ELF-1 (cell line): ENCODE data around the gene IFI27L1.
A peak's percentile ranks its signal among the peaks of the same experiment; 100 is the strongest.
"Not testable (repeated sequence)": the region's sequence is repeated elsewhere in the genome, so short reads cannot be mapped to it uniquely, and the experiment has no call there.

Source experiments
- DNase-seq: peaks from one replicate; pipeline ENCODE4 v3.0.0-alpha.2; 2016; ENCODE audit warnings: low read depth, low spot score

IFI27L1 gene

DNA sequence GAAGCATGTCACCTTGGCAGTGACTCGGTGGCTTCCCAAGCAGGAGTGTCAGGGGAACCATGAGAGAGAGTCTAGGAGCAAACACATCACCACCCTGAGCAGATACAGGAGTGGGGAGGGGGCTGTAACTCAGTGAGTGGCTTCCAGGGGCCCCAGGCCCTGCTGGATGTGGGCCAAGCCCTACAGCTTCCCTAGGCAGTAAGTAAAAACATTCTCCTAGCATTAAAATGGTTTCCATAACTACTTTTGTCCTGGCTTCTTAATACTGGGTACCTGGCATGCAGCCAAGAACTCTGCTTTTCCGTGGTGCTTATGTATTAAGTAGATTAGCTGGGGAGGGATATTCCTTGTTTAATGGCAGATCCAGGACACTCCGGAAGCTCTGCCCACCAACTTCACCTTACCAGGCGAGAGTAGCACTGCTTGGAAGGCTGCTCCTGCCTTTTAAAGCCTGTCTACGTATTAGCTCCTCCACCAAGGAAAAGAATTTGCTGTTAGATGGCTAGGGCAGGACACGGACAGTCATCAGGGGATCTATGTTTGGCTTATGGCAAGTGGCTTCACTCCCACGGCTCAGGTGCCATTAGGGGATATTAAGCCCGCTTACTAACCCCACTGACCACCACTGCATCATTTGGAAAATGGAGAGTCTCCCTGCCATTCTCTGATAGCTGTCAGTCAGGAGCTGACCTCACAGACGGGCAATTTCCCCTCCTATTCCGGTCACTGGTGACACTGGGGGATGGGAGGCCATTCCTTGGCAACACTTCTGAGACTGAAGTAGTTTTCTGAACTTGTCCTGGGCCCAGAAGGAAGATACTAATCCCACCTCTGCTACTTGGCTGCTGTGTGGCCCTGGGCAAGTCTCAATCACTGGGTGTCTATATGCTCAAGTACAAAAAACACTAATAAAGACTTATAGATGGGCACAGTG, 32.2 kb upstream of the IFI27L1 start:
- DNase-seq, result no peak

GRCh38 chr14:94049625-94050023, 31.5 kb upstream of the IFI27L1 start:
- DNase-seq, result no peak

DNA sequence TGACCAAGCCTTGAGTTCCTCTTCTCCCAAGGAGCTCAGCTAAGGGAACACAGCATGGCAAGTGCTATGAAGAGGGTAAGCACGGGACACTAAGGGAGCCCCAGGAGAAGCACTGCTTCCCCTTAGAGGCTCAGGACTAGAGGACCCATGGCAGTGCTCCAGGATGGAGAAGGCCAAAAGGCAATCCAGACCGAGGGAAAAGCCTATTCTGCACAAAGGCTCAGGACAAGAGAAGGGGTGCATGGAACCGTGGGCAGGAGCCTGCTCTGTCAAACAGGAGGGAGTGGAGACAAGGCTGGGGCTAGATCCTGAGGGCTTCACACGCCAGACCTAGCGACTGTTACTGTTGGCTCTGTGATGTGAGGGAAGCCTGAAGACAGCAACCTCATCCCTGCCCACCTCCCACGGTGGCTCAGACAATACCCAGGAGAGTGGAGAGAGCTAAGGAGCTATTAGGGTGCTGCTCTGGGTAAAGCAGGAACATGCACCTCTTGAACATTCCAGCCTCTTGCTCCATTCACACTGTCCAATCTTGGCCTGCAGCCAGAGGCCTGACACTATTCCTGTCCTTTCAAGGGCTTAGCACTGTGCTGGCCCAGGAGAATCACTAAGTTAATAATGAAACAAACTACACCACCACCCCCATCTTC, 30.8 kb upstream of the IFI27L1 start:
- no peak for DNase-seq

GRCh38 chr14:94051115-94051514, 30.0 kb upstream of the IFI27L1 start:
- peak; percentile 46 for DNase-seq

- DNase-seq, result no peak
These were observed 29.3 kb upstream of the IFI27L1 start for GRCh38 chr14:94051779-94052178.

- no peak for DNase-seq
These were observed 28.9 kb upstream of the IFI27L1 start for GRCh38 chr14:94052199-94052598.

GRCh38 chr14:94052662-94053061, 28.4 kb upstream of the IFI27L1 start:
- no peak for DNase-seq

DNA sequence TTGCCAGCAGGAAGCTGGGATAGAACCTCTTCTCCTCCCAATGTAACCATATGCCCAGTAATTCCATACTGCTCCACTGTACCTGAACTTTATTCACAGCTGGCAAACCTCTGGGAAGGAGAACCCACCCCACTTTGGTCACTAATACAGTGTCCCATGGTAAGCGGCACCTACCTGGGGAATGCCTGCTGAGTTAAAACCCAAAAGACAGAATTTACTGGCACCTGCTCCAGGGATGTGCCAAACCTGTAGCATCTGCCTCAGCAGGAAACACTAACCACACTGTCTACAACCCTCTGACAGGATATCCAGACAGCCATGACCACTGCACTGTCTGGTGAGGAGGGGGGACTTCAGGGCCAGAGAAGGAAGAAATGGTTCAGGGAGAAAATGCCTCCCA, 26.7 kb upstream of the IFI27L1 start:
- DNase-seq, result no peak

DNA sequence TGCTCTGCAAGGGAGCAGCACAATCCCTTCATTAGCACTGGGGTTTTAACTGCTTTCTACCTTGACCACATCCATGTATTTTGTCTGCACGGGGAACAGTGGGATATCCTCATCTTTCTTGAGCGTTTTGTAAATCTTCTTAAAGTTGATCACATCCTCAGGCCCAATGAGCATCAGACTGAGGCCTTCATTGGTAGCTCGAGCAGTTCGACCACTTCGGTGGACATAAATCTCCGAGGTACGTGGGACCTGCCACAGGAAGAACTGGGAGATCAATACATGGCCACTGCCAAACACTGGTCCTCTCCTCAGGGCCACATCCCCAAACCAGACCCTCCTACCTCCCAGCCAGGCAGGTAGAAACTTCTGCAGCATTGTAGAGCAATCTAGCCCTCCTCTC, 26.2 kb upstream of the IFI27L1 start:
- no peak for DNase-seq

DNA sequence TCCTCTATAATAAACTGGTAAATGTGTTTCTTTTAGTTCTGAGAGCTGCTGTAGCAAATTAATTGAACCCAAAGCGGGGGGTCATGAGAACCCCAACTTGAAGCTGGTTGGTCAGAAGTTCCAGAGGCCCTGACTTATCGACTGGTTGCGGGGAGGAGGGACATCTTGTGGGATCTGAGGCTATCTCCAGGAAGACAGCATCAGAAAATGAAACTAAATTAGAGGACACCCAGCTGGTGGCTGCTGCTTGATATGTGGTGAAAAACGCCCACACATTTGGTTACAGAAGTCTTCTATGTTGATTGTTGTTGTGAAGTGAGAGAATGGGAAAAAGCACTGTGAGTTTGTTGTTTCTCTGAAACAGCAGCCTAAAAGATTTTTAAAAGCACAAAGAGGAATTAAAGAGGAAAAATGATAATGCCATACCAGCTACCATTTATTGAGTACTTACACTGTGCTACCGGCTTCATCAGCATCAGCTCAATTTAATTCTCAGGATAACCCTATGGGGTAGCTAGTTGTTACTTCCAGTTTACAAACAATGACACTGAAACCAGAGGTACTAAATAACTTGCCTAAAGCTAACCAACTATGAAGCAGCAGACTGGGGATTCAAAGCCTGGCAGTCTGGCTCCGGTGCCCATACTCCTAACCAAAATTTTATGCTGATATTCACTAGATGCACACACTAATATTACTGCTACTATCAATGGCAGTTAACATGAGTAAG, 24.4 kb upstream of the IFI27L1 start:
- DNase-seq, result no peak

- no peak for DNase-seq
These were observed 22.9 kb upstream of the IFI27L1 start for GRCh38 chr14:94058128-94058673.

DNA sequence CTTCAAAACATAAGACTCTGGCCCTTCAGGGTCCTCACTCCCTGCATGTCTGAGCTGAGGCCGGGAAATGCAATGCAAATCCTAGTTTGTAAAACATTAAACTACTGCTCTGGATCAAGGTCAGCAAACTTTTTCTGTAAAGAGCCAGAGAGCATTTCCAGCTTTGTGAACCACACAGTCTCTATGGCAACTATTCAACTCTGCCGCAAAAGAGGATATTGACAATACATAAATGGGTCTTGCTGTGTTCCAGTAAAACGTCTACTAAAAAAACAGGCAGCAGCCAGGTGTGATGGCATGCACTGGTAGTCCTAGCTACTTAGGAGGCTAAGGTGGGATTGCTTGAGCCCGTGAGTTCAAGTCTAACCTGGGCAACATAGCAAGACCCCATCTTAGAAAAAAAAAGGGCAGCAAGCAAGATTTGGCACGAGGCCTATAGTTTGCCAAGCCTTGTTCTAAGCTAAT, 22.4 kb upstream of the IFI27L1 start:
- DNase-seq, result no peak

- no peak for DNase-seq
These were observed 21.1 kb upstream of the IFI27L1 start for GRCh38 chr14:94059998-94060397.

- no peak for DNase-seq
These were observed 18.7 kb upstream of the IFI27L1 start for GRCh38 chr14:94062344-94062940.

DNA sequence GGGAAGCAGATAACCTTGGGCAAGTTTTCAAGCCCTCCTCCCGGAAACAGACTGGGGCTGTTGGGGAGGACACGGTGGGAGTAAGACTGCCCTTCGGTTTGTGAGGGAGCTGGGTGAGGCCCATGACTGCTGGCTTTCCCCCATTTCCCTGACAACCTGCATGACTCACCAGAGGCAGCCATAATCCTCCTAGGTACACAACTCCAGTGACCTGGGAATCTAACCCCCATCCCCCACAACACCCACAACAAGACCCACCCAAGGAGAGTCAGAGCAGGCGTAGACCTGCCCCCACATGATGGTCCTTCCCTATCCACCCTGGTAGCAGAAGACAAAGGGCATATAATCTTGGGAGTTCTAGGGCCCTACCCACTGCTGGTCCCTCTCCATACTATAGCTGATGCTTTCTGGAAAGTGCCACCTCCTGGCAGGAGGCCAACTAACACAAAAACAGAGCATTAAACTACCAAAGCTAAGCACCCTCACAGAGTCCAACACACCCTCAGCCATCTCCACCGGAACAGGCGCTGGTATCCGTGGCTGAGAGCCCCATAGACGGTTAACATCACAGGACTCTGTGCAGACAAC, 14.9 kb upstream of the IFI27L1 start:
- DNase-seq, result no peak

- DNase-seq, result not testable (repeated sequence)
These were observed 9.0 kb upstream of the IFI27L1 start for GRCh38 chr14:94072076-94072475.

GRCh38 chr14:94074534-94074933, 6.6 kb upstream of the IFI27L1 start:
- DNase-seq, result no peak

- no peak for DNase-seq
These were observed 6.1 kb upstream of the IFI27L1 start for GRCh38 chr14:94075008-94075407.

DNA sequence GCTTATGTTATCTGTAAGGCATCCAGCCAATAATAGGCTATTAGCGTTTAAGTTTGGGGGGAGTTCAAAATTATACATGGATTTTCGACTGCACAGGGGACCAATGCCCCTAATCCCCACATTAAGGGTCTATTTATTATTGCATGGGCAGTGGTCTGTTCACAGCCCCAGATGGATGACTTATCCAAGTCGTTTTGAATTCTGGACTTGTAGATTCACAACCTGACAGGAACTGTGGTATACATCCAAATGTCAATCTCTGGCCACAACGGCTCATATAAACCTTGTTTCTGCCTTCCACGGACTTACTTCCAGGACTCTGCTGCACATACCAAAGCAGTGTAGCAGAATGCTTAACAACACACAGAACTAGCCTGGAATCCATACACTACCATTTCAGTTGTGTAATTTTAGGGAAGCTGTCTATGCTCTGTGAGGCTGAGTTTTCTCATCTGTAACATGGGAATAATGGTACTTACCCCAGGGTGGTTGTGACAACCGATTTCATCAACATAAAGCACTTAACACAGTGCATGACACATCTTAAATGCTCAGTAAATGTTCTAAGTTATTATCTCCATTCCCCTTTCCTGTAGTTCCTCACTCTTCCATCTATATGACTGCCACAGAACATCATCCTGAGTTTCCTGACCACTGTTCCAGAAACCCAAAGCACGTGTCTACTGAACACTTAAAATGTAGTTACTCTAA, 3.8 kb upstream of the IFI27L1 start:
- no peak for DNase-seq

DNA sequence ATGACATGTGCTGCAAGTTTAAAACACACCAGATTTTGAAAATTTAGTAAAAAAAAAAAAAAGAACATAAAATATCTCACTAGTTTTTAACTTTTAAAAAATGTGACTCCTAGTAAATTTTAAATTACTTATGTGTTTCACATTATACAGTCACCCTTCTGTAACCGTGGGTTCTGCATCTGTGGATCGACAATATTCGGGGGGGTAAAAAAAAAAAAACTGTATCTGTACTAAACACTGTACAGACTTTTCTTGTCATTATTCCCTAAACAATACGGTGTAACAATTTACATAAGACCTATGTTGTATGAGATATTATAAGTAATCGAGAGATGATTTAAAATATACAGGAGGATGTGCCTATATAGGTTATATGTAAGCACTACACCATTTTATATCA, 3.3 kb upstream of the IFI27L1 start:
- DNase-seq, result no peak
